NCI-H2227 (cell line): ENCODE measurements around the gene GALNT2.

Experiments
- DNase-seq: peaks from one replicate; lab custom pipeline; 2025; ENCODE audit not compliant: unreplicated experiment; lab: John Stamatoyannopoulos, UW

The GALNT2 gene

GRCh38 chr1:230176326-230176725, 109.3 kb downstream of the GALNT2 start:
- DNase-seq = no peak

DNA sequence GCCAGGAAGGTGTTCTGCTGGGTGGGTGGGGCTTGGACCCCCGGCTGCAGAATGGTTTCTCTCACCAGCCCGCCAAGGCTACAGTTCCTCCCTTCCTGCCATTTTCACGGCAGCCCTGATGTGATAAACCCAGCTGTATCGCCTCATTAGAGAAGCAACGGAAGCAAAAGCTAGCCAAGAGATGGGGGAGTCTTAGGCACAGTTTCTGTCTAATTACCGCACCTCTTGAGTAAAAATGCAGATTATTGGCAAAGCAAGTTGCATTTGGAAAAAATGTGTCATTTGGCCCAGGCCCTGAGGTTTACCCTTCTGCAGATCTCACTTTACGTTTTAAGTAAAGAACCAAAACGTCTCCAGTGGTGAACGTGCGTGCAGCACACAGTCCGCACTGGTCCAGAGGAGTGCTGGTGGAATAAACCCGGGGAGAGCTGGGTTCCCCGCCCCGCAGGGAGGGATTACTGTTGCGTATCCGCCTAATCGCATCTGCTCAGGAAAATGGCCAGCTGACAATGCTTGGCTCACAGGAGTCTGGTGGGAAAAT, 109.9 kb downstream of the GALNT2 start:
- DNase-seq = peak; percentile 86

- DNase-seq = no peak
Observed at GRCh38 chr1:230179249-230179648, 112.2 kb downstream of the GALNT2 start.

GRCh38 chr1:230185076-230186001, 118.3 kb downstream of the GALNT2 start:
- DNase-seq = no peak

DNA sequence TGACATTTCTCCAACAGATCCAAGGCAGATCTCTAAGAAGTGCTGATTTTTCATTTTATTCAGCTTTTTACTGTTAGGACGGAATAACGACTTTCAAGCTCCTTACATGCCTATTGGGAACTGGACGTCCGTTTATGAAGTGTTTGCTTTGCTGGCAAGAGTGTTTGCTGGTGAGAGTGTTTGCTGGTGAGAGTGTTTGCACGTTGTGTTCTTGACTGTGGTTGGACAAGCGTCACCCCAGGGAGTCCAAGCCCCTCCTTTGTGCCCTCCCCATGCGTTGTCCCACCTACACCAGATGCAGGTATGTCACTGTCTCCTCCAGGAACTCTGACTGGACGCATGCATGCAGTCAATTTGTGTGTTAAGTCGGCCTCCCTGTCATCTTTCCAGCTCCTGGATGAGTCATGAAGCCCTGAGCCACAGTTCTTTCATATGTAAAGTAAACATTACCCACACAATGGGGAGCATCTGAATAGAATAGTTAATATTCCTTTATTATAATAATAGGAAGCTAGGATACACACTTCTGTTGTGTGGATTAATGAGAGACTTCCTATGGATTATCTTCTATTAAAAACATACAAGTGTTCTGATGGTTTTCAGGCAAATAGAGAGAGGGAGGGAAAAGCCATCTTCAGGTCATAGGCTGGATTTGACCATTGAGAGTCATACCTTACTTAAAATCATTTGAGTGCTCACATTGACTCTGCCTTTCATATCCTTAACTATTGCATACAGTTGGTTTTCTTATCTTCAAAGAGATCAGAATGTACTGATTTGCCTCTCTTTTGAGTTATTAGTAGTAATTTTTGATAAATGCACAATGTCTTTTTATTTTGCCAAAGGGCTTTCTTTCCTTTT, 119.2 kb downstream of the GALNT2 start:
- no peak for DNase-seq

- DNase-seq = no peak
Observed at GRCh38 chr1:230186874-230187273, 119.8 kb downstream of the GALNT2 start.

DNA sequence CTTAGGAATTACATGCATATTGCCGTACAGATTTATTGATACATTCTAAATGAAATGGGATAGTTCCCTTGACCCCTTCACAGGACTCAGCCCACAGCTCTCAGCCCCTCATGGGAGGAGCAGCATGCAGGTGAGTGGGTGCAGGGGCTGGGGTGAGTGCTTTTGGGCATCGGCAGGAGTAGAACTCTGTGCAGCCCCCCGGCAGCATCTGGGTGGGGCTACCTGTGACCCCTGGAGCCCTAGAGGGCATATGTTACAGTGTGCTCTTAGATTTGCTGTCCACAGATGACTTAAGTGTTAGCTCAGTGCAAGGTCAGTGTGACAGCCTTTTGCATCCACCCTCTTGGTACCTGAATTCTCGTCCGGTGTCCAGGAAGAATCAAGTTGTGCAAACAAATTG, 120.3 kb downstream of the GALNT2 start:
- no peak for DNase-seq

- DNase-seq = no peak
Observed at GRCh38 chr1:230188826-230189225, 121.8 kb downstream of the GALNT2 start.

- peak; percentile 15 for DNase-seq
Observed at GRCh38 chr1:230189341-230189740, 122.3 kb downstream of the GALNT2 start.

DNA sequence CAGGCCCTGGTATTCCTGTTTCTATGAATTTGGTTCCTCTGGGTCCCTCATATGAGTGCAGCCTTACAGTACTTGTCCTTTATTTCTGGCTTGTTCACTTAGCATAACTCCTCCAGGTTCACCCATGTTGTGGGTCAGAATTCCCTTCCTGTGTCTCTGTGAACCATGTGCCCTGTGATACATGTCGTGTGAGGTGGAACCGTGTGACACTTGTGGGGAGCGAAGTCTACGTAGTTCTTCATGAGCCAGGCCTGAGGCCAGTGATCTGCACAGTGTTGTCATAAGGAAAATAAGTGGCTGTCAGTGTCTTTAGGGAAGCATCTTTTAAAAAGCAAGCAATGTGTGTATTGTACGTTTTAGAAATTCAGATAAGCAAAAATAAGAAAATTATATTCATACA, 122.8 kb downstream of the GALNT2 start:
- DNase-seq = no peak

- DNase-seq = no peak
Observed at GRCh38 chr1:230191079-230191804, 124.2 kb downstream of the GALNT2 start.

- no peak for DNase-seq
Observed at GRCh38 chr1:230191855-230192254, 124.8 kb downstream of the GALNT2 start.

GRCh38 chr1:230194525-230194924, 127.5 kb downstream of the GALNT2 start:
- DNase-seq = no peak

- DNase-seq = no peak
Observed at GRCh38 chr1:230195199-230195598, 128.2 kb downstream of the GALNT2 start.

DNA sequence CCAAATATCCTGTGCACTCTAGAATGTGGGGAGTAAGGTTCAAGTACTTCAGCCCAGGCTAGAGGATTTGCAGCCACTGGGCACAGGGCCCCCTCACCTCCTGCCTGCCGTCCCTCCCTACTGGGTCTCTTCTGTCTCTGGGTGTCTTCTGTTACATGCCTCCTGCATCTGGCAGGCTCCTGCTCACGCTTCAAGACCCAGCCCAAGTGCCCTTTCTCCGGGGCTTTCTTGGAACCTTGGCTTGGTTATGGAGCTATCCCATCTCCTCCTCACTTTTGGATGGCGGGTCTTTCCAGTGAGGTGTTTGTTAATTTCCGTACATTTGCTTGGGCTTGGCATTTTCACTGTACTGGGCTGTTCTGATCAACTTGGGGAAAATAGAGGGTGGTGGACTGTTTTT, 129.0 kb downstream of the GALNT2 start:
- DNase-seq = no peak

DNA sequence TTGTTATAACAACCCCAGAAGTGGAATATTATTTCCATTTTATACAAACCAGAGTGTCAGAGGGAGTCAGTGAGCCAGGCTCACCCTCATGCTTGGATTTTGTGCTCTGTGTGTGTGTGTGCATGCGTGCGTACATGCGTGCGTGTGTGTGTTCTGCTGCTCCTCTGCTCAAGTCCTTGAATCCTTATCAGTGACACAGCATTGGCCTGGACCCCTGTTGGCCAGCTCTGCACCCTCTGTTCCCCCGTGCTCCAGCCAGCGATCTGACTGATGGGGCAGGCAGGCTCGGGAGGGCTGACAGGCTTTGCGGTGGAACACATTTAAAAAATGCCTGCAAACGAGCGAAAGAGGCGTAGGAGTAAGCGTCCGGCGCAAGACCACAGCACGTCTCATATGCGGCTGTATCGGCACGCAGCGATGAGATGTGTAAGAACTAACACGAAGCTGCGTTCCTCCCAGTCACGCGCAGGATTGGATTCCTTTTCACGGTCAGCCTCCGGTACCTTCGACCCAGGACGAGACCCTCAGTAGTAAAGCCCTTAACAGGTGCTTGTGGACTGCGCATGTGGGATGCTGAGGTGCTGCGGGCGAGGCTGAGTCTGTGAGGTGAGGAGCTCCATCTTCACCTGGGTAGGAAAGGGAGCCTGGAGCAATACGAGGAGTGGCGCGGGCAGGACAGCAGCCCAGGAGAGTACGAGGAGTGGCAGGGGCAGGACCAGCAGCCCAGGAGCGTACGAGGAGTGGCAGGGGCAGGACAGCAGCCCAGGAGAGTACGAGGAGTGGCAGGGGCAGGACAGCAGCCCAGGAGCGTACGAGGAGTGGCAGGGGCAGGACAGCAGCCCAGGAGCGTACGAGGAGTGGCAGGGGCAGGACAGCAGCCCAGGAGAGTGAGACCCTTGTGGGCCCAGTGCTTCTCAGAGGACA, 130.9 kb downstream of the GALNT2 start:
- no peak for DNase-seq

DNA sequence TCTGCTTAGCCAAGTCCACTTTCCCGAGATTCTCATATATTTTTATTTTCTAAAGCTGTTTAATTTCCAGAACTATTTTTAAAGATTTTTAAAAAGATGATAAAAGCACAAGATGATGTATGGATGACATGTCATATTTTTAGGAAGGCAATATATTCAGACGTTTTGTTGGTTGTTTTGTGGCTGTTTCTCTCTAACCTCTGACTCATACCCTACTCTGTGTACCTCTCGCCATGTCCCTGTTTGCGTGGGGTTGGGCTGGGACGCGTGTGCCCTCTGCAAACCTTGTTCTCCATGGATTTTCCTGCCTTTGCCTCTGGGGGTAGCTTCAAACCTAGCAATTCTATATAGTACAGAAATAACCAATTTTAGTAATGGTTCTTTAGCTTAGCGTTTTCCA, 132.0 kb downstream of the GALNT2 start:
- DNase-seq = peak; percentile 40

GRCh38 chr1:230199554-230199953, 132.5 kb downstream of the GALNT2 start:
- DNase-seq = peak; percentile 40

GRCh38 chr1:230200276-230200675, 133.2 kb downstream of the GALNT2 start:
- no peak for DNase-seq

DNA sequence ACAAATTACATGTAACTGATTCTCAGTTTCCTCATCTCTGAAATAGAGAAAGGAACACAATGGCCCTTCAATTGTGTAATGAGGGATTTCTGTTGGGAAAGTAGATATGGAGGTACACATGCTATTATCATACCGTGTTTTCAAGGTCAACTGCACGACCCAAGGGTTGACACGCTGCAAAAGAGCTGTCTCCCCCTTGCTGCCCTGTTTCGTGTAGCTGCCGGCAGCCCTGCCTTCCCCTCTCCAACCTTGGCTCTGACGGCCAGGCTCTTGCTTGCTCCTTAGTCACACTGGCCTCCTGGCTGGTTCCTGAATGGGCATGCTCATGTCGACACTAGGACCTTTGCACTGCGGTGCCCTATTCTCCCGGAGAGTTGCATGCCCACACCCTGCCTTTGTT, 134.4 kb downstream of the GALNT2 start:
- no peak for DNase-seq
